Measurements from ENCODE around the gene C2orf76.

The C2orf76 gene

GRCh38 chr2:119253760-119254600, 112.7 kb downstream of the C2orf76 start:
- no peaks in the 10 kb centered on the region for H3K9me3 ChIP-seq

GRCh38 chr2:119253114-119253702, 113.4 kb downstream of the C2orf76 start:
- DNase-seq: no peak
- H3K9me3 ChIP-seq: no peaks in the 10 kb centered on the region
- TF ChIP-seq CTCF (IDR thresholded peaks at IDR 0.05; ENCODE audit: low read depth, low read length): no peak
- peaks cover 7% of the 10 kb centered on the region for H3K4me1 ChIP-seq
- no peak overlapping the region for H3K4me3 ChIP-seq (ENCODE audit: low read depth, low read length)
- H3K27me3 ChIP-seq: no peaks in the 10 kb centered on the region
- no peaks in the 10 kb centered on the region for H3K36me3 ChIP-seq

More at GRCh38 chr2:119253760-119254600, 112.7 kb downstream of the C2orf76 start:
- Histone ChIP-seq H3K4me1 (peaks cover 7% of the 10 kb centered on the region), H3K4me3 (ENCODE audit: low read depth, low read length) (no peak overlapping the region), H3K36me3 (no peaks in the 10 kb centered on the region), H3K27me3 (no peaks in the 10 kb centered on the region)
- no peak for DNase-seq
- TF ChIP-seq CTCF (IDR thresholded peaks at IDR 0.05; ENCODE audit: low read depth, low read length): no peak
